GM18526 (cell line): ENCODE data around the gene IGHMBP2.

Experiments used
- POLR2A ChIP-seq: IDR thresholded peaks from 3 replicates; pipeline ENCODE4 v1.6.1; 2011; ENCODE audit not compliant: insufficient read length; ENCODE audit errors: extremely low read depth

IGHMBP2 gene

GRCh38 chr11:68959465-68960293, 56.0 kb downstream of the IGHMBP2 start:
- TF ChIP-seq POLR2A: no peak

DNA sequence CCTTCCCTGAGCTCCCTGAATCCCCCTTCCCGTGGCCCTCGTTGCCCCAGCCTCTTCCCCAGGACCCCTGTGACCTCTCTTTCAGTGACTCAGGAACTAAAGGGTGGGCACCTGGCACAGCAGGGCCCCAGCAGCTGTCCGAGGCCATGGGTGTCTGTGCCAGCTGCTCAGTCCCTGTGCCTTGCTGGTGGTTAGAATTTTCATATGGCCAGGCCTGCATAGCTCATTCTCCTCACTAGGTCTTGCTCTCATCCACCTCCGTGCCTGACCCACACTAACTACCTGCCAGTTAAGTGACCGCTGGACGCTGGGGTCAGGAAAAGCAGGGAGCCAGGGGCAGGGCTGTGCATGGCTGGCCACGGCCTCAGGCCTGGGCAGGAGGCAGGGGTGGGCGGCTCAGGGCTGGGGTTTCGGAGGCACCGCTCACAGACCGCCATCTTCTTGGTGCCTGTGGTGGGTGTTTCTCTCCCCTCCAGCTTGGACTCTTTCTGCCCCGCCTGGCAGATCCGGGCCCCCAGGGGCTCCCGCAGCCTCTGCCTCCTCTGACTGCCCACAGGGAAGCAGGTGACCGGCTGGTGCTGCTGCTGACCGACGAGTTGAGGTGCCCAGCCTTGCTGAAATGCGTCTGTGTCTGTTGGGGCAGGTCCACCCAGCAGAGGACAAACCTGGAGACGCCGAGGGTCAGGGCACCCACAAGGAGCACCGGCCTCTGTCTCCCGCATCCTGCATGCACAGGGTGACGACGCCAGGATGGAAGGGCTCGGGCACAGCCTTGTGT, 56.8 kb downstream of the IGHMBP2 start:
- TF ChIP-seq POLR2A: no peak

- no peak for TF ChIP-seq POLR2A
Observed at GRCh38 chr11:68961245-68961644, 57.6 kb downstream of the IGHMBP2 start.

- TF ChIP-seq POLR2A: no peak
Observed at GRCh38 chr11:68962527-68963250, 59.0 kb downstream of the IGHMBP2 start.

DNA sequence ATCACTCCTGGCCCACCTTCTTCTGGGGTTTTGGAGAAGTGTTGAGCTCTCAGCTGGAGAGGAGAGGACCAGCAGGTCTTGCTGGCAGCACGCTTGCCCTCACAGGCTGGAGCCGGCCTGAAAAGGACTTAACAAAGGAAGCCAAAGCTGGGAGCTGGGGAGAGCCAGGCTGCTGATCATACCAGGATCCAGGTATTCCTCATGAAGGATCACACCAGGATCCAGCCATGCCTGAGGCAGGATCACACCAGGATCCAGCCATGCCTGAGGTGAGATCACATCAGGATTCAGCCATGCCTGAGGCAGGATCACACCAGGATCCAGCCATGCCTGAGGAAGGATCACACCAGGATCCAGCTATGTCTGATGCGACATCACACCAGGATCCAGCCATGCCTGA, 60.1 kb downstream of the IGHMBP2 start:
- no peak for TF ChIP-seq POLR2A

- no peak for TF ChIP-seq POLR2A
Observed at GRCh38 chr11:68965901-68966853, 62.5 kb downstream of the IGHMBP2 start.

GRCh38 chr11:68966894-68967780, 63.4 kb downstream of the IGHMBP2 start:
- TF ChIP-seq POLR2A: no peak

DNA sequence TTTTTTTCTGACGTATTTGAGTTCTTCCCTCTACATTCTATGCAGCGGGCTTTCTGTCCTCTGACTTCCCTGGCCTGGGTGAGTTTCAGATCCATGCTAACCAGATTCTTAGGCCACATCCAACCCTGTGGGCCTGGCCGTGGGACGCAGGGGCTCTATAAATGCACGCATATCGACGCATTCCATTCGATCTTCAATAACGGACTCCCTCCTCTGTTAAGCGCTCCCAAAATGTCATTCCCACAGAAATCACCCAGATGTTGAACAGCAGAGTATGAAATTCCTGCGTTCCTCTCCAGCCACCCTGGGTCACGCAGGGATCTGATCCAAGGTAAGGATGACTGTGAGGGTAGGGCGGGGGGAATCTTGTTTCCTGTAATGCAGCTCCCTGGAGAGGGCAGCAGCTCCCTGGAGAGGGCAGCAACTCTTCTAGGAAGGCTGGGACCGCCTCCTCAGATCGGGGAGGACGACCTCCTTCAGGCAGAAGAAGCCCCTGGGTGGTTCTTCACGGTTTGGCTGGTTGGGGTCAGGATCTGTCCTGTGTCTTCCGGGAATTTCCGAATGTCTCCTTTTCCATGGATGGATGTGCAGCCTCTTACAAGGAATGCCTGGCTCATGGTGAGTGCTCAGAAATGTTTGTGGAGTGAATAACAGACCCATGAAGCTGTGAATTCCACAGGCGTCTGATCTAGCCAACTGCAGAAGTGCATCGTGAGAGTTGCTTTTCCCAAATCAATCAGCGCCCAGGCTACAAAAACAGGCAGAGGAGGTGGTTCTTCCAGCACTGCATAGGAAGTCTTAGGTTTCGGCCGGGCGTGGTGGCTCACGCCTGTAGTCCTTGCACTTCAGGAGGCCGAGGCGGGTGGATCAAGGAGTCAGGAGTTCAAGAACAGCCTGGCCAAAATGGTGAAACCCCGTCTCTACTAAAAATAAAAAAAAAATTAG, 64.9 kb downstream of the IGHMBP2 start:
- TF ChIP-seq POLR2A: no peak

GRCh38 chr11:68969386-68969785, 65.7 kb downstream of the IGHMBP2 start:
- TF ChIP-seq POLR2A: no peak

GRCh38 chr11:68970921-68971636, 67.4 kb downstream of the IGHMBP2 start:
- no peak for TF ChIP-seq POLR2A

GRCh38 chr11:68973219-68973618, 69.5 kb downstream of the IGHMBP2 start:
- TF ChIP-seq POLR2A: no peak
